Activated effector memory CD4-positive, alpha-beta T cell treated with Interleukin-2 at 50 U/mL for 16 hours (primary cell): ENCODE data around the gene FOXB2.
"Not testable (repeated sequence)": the region's sequence is repeated elsewhere in the genome, so short reads cannot be mapped to it uniquely, and the experiment has no call there.

ENCODE experiments used
- DNase-seq: peaks from one replicate; pipeline ENCODE4 v3.0.0-alpha.2; 2020

FOXB2 gene

GRCh38 chr9:77016526-77017504, 2.6 kb upstream of the FOXB2 start:
- no peak for DNase-seq

GRCh38 chr9:77017505-77017894, 2.0 kb upstream of the FOXB2 start:
- DNase-seq = no peak

GRCh38 chr9:77018058-77018968, 1.1 kb upstream of the FOXB2 start:
- DNase-seq = no peak

DNA sequence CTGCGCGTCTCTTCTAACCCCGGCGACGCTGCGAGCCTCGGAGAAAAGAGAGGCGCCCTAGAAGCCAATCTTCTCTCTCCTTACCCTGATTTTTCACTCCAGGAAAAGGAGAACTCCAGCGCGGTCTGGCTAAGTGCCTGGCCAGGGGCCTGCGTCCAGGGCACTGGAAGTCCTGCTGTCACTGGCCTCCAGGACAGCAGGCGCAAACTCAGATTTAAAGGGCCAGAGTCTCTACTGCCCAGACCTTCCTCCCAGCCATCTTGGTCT, 553 bp upstream of the FOXB2 start:
- no peak for DNase-seq

GRCh38 chr9:77019926-77020412, 514 bp downstream of the FOXB2 start:
- DNase-seq = no peak

GRCh38 chr9:77020413-77021290, 1.2 kb downstream of the FOXB2 start:
- DNase-seq = no peak

DNA sequence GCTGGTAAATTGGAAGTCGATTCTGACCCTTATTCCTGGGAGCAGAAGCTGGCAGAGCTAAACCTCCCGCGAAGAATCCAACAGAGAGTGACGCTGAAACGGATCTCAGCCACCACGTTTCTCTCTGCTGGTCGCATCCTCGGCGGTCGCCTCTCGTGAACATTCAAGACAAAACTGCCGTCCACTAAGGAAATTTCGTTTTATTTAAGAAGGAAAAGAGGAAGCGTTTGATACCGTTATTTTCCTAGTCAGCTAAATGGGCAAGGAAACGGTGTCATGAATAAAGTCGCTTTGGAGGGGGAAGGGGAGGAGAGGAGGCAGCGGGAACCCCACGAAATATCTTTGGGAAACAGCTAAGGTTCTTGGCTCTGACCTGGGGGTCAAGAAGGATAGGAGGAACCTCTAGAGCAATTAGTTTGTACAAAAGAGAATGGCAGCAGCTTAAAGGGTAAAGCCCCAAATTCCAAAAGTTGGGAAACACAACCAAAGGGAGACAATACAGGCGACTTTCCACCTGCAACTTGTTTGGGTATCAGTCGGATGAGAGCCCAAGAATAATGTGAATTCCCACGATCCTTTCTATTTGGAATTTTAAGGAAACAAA, 1.9 kb downstream of the FOXB2 start:
- no peak for DNase-seq

- no peak for DNase-seq
Observed at GRCh38 chr9:77021922-77022782, 2.7 kb downstream of the FOXB2 start.

- DNase-seq = no peak
Observed at GRCh38 chr9:77022783-77023440, 3.5 kb downstream of the FOXB2 start.

- no peak for DNase-seq
Observed at GRCh38 chr9:77023726-77024125, 4.3 kb downstream of the FOXB2 start.

- DNase-seq = no peak
Observed at GRCh38 chr9:77024776-77025545, 5.5 kb downstream of the FOXB2 start.

GRCh38 chr9:77028478-77028877, 9.0 kb downstream of the FOXB2 start:
- no peak for DNase-seq

- no peak for DNase-seq
Observed at GRCh38 chr9:77030045-77030444, 10.6 kb downstream of the FOXB2 start.

DNA sequence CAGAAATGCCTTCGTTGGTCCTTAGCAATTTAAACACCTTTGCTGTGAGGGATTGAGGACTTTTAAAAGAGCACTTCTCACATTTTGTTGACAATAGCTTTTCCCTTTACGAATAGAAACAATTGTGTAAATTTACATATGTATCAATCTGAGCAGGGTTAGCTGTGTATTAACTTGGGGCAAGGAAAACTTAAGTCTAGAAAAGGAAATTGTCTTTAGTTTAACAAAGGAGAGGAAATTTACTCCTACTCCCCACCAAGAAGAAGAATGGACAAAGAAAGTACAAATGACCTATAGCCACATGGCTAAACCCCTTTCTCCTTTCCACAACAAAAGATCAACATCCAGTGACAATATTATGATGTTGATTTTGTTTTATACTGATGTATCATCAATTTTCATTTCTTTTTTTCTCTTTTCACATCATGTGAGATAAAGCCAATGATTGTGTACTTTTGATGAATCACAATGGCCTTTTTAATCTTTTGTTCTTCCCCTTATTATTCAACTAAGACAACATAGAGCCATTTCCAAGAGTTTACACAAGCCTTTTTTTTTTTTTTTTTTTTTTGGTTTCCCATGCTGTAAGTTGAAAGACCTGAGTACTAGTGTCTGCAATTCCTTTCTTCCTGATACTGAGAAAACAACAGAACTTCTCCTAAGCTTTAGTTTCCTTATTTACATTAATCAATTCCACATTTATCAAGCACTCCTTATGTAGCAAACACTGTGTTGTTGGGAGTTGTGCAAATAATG, 19.0 kb downstream of the FOXB2 start:
- DNase-seq = no peak

GRCh38 chr9:77040340-77040739, 20.9 kb downstream of the FOXB2 start:
- DNase-seq = no peak

GRCh38 chr9:77043743-77044142, 24.3 kb downstream of the FOXB2 start:
- not testable (repeated sequence) for DNase-seq

GRCh38 chr9:77060681-77061080, 41.2 kb downstream of the FOXB2 start:
- DNase-seq = not testable (repeated sequence)

GRCh38 chr9:77063645-77064285, 44.3 kb downstream of the FOXB2 start:
- DNase-seq = no peak

- no peak for DNase-seq
Observed at GRCh38 chr9:77066388-77066787, 46.9 kb downstream of the FOXB2 start.
